DOHH2 (cell line): ENCODE results near the gene SAMD8.

Source experiments
- CTCF ChIP-seq: fragments of 200-600 bp; sonication (generic); IDR thresholded peaks from one replicate; pipeline ENCODE4 v1.5.1; 2014; ENCODE audit warnings: antibody characterized with exemption, mild to moderate bottlenecking, low read depth, low read length; ENCODE audit not compliant: poor library complexity, severe bottlenecking
- EZH2phosphoT487 ChIP-seq: fragments of 200-600 bp; sonication (generic); IDR thresholded peaks from 2 replicates; pipeline ENCODE4 v1.6.1; 2017; ENCODE audit warnings: borderline replicate concordance, mild to moderate bottlenecking, antibody characterized with exemption, low read length, moderate library complexity, mixed read lengths

GRCh38 chr10:75228834-75229233 lies 117.4 kb downstream of the SAMD8 start:
- TF ChIP-seq CTCF: no peak
- TF ChIP-seq EZH2phosphoT487: no peak
